IMR-90 (cell line): ENCODE measurements around the gene ZNF772. TPM values are rescaled to one million over a fixed set of nuclear protein-coding genes. Genes with fewer than 3 reads are reported as not detected.

ENCODE experiments used
- ATAC-seq: fragments of 200-7000 bp; cut with Tn5 transposase; 2 replicates; pipeline ENCODE4 v1.9.1; 2020; ENCODE audit warnings: low read depth, mild to moderate bottlenecking, moderate library complexity
- BruUV-seq: library from RNA; stranded (reverse); fragments of 400-500 nt; replicated peaks from 2 replicates; lab custom pipeline; 2021; lab: Mats Ljungman, UMichigan
- CTCF ChIA-PET: fragments of 300-600 bp; formaldehyde crosslinking; extraction: SDS; loops from one replicate; lab custom pipeline; 2021; ENCODE audit warnings: antibody characterized with exemption; lab: Yijun Ruan, JAX
- POLR2A ChIA-PET: fragments of 300-600 bp; sonication (Branson Sonifier 250); formaldehyde crosslinking; loops from one replicate; lab custom pipeline; 2022; ENCODE audit warnings: antibody characterized with exemption; ENCODE audit not compliant: unreplicated experiment; lab: Charles Lee
- DNase-seq: peaks from one replicate; pipeline ENCODE4 v3.0.0; 2013
- H2AFZ ChIP-seq: replicated peaks from 2 replicates; pipeline ENCODE3; 2013; ENCODE audit warnings: low read length, mild to moderate bottlenecking; ENCODE audit not compliant: poor library complexity
- H2AK5ac ChIP-seq: 2 replicates; pipeline ENCODE4 v1.6.1; 2013; ENCODE audit warnings: low read depth, low read length, inconsistent platforms
- H2AK9ac ChIP-seq: replicated peaks from 2 replicates; pipeline ENCODE3; 2013; ENCODE audit warnings: mild to moderate bottlenecking, low read depth, low read length, moderate library complexity; ENCODE audit not compliant: poor library complexity
- H2BK120ac ChIP-seq: 2 replicates; pipeline ENCODE4 v1.6.1; 2013; ENCODE audit warnings: low read depth, low read length, inconsistent platforms
- H2BK15ac ChIP-seq: 3 replicates; pipeline ENCODE4 v1.6.1; 2013; ENCODE audit warnings: low read depth, low read length, inconsistent platforms
- H2BK20ac ChIP-seq: 2 replicates; pipeline ENCODE4 v1.6.1; 2013; ENCODE audit warnings: low read depth, mild to moderate bottlenecking, inconsistent platforms, low read length, moderate library complexity
- H2BK5ac ChIP-seq: 2 replicates; pipeline ENCODE4 v1.6.1; 2013; ENCODE audit warnings: mild to moderate bottlenecking, low read depth, low read length, inconsistent platforms; ENCODE audit not compliant: poor library complexity, severe bottlenecking
- H3K14ac ChIP-seq: replicated peaks from 2 replicates; pipeline ENCODE4 v1.6.1; 2013; ENCODE audit warnings: low read depth, low read length, inconsistent platforms
- H3K18ac ChIP-seq: 2 replicates; pipeline ENCODE4 v1.6.1; 2013; ENCODE audit warnings: low read depth, low read length, control low read depth
- H3K23ac ChIP-seq: 2 replicates; pipeline ENCODE4 v1.6.1; 2013; ENCODE audit warnings: low read depth, low read length, inconsistent platforms
- H3K27ac ChIP-seq: 2 replicates; pipeline ENCODE4 v1.5.1; 2013; ENCODE audit warnings: mild to moderate bottlenecking, control low read depth, low read length; ENCODE audit not compliant: insufficient read depth
- H3K27me3 ChIP-seq: 2 replicates; pipeline ENCODE4 v1.6.1; 2013; ENCODE audit warnings: low read length; ENCODE audit not compliant: control insufficient read depth, insufficient read depth
- H3K36me3 ChIP-seq: 2 replicates; pipeline ENCODE4 v1.6.1; 2013; ENCODE audit warnings: low read length, mixed read lengths; ENCODE audit not compliant: control insufficient read depth, insufficient read depth
- H3K4ac ChIP-seq: 2 replicates; pipeline ENCODE4 v1.6.1; 2013; ENCODE audit warnings: low read depth, low read length, inconsistent platforms
- H3K4me1 ChIP-seq: 2 replicates; pipeline ENCODE4 v1.6.1; 2013; ENCODE audit warnings: low read length, mixed read lengths; ENCODE audit not compliant: control insufficient read depth, insufficient read depth
- H3K4me2 ChIP-seq: 2 replicates; pipeline ENCODE4 v1.6.1; 2013; ENCODE audit warnings: low read depth, mild to moderate bottlenecking, control low read depth, low read length, moderate library complexity
- H3K4me3 ChIP-seq: 2 replicates; pipeline ENCODE4 v1.5.1; 2013; ENCODE audit warnings: low read depth, mild to moderate bottlenecking, control low read depth, low read length, moderate library complexity; ENCODE audit not compliant: insufficient read depth
- H3K56ac ChIP-seq: 2 replicates; pipeline ENCODE4 v1.6.1; 2013; ENCODE audit warnings: low read length, inconsistent platforms; ENCODE audit not compliant: insufficient read depth; ENCODE audit errors: extremely low read depth
- H3K79me1 ChIP-seq, 2 experiments: 2 replicates each; pipeline ENCODE4 v1.6.1; 2013; ENCODE audit warnings: low read length in 2 of 2, inconsistent platforms in 1 of 2, low read depth in 1 of 2
- H3K9ac ChIP-seq: 2 replicates; pipeline ENCODE4 v1.6.1; 2013; ENCODE audit warnings: low read depth, low read length, control low read depth
- H3K9me1 ChIP-seq: 2 replicates; pipeline ENCODE4 v1.6.1; 2013; ENCODE audit warnings: low read length, inconsistent platforms; ENCODE audit not compliant: insufficient read depth
- H3K9me3 ChIP-seq: 2 replicates; pipeline ENCODE4 v1.6.1; 2013; ENCODE audit warnings: low read length; ENCODE audit not compliant: control insufficient read depth, insufficient read depth
- H4K20me1 ChIP-seq: 2 replicates; pipeline ENCODE4 v1.6.1; 2013; ENCODE audit warnings: low read length, inconsistent platforms; ENCODE audit not compliant: insufficient read depth
- H4K5ac ChIP-seq: 2 replicates; pipeline ENCODE4 v1.6.1; 2013; ENCODE audit warnings: mild to moderate bottlenecking, low read depth, low read length, control low read depth
- H4K8ac ChIP-seq, 2 experiments: 2 replicates each; pipeline ENCODE4 v1.6.1; 2013; ENCODE audit warnings: low read depth in 2 of 2, low read length in 2 of 2, control low read depth in 1 of 2, inconsistent platforms in 1 of 2
- H4K91ac ChIP-seq: 2 replicates; pipeline ENCODE4 v1.6.1; 2013; ENCODE audit warnings: low read depth, low read length, inconsistent platforms; ENCODE audit not compliant: insufficient read depth
- CEBPB ChIP-seq: IDR thresholded peaks from 2 replicates; pipeline ENCODE4 v1.6.1; 2012; ENCODE audit warnings: low read depth, low read length, improper control_type of control experiment
- CHD1 ChIP-seq: IDR thresholded peaks from 2 replicates; pipeline ENCODE4 v1.6.1; 2012; ENCODE audit warnings: low read depth, low read length, improper control_type of control experiment
- CTCF ChIP-seq: conservative IDR thresholded peaks from 2 replicates; pipeline ENCODE4 v1.5.1; 2012; ENCODE audit warnings: mild to moderate bottlenecking, low read depth, low read length, improper control_type of control experiment
- FOS ChIP-seq: fragments of 150-350 bp; IDR thresholded peaks from 2 replicates; pipeline ENCODE4 v1.6.1; 2016; ENCODE audit warnings: low read depth, low read length
- MAFK ChIP-seq: IDR thresholded peaks from 2 replicates; pipeline ENCODE4 v1.6.1; 2012; ENCODE audit warnings: low read depth, low read length, improper control_type of control experiment
- MXI1 ChIP-seq: IDR thresholded peaks from 2 replicates; pipeline ENCODE4 v1.6.1; 2012; ENCODE audit warnings: low read depth, mild to moderate bottlenecking, low read length, moderate library complexity, borderline replicate concordance
- NFE2L2 ChIP-seq: fragments of 150-350 bp; IDR thresholded peaks from 2 replicates; pipeline ENCODE4 v1.6.1; 2016; ENCODE audit warnings: low read depth, mild to moderate bottlenecking, low read length
- POLR2A ChIP-seq: IDR thresholded peaks from 2 replicates; pipeline ENCODE4 v1.6.1; 2012; ENCODE audit warnings: mild to moderate bottlenecking, low read depth, low read length
- RAD21 ChIP-seq: IDR thresholded peaks from 2 replicates; pipeline ENCODE4 v1.6.1; 2012; ENCODE audit warnings: low read length, improper control_type of control experiment
- RCOR1 ChIP-seq: IDR thresholded peaks from 2 replicates; pipeline ENCODE4 v1.6.1; 2012; ENCODE audit warnings: mild to moderate bottlenecking, low read length, improper control_type of control experiment; ENCODE audit not compliant: insufficient replicate concordance
- RFX5 ChIP-seq: IDR thresholded peaks from 2 replicates; pipeline ENCODE4 v1.8.0; 2012; ENCODE audit warnings: low read depth, mild to moderate bottlenecking, low read length, moderate library complexity
- SMC3 ChIP-seq: fragments of 150-350 bp; IDR thresholded peaks from 2 replicates; pipeline ENCODE4 v1.6.1; 2016; ENCODE audit warnings: low read depth, mild to moderate bottlenecking, antibody characterized with exemption, low read length, moderate library complexity
- WGBS, 2 experiments: methylation state at CpG; one replicate each; pipeline versions ENCODE4 v1.1.5 to v1.1.7; 2013; ENCODE audit warnings: missing lambda C conversion rate in 2 of 2; ENCODE audit not compliant: insufficient read length in 1 of 2; ENCODE audit errors: extremely low coverage in 2 of 2; 5-methylcytosine and 5-hydroxymethylcytosine counted together
- dilution Hi-C: fragments of 300-500 bp; cut with HindIII; formaldehyde crosslinking; loops from one replicate; pipeline ENCODE4 v1.14.3; 2018; ENCODE audit warnings: low sequenced_read_pairs; ENCODE audit not compliant: unreplicated experiment
- in situ Hi-C: fragments of 300-500 bp; cut with MboI; formaldehyde crosslinking; loops from 3 replicates; pipeline ENCODE4 v1.14.3; 2019; ENCODE audit warnings: low sequenced_read_pairs, inconsistent platforms, mixed read lengths
- intact Hi-C: fragments of 100-400 bp; cut with micrococcal nuclease; formaldehyde crosslinking; loops from 2 replicates; pipeline ENCODE4 v1.10.0; 2022
- polyA plus RNA-seq, 3 experiments: library from polyadenylated mRNA; depleted of rRNA; stranded (reverse); fragments of >200 nt; gene quantifications; 2 replicates each; pipeline ENCODE4 v1.2.3, GENCODE V29; 2012; ENCODE audit warnings: low replicate concordance in 1 of 3
- total RNA-seq: library from RNA; depleted of rRNA; stranded (reverse); fragments of >200 nt; gene quantifications from 2 replicates; pipeline ENCODE4 v1.2.3, GENCODE V29; 2012
- TF ChIP-seq, protein P1 (sequence below): fragments of 150-350 bp; IDR thresholded peaks from 2 replicates; pipeline ENCODE4 v1.6.1; 2016; ENCODE audit warnings: low read depth, mild to moderate bottlenecking, low read length, moderate library complexity, borderline replicate concordance

ZNF772 gene
- total and polyA plus RNA-seq, 2 of the 4 experiments (the other 2 are of a cell fraction) = 4.6 to 33.0 TPM

- peak within 1 kb of the TSS; percentile 19 for H4K91ac ChIP-seq
- H3K9me3 ChIP-seq = no peaks in the 10 kb centered on the region
- peak within 1 kb of the TSS; percentile 71 for H2AK9ac ChIP-seq
- peak within 1 kb of the TSS; percentile 93 for H3K4me2 ChIP-seq
- ATAC-seq (peak; percentile 97), DNase-seq (peak; percentile 97)
- peak within 1 kb of the TSS; percentile 60 for H2BK5ac ChIP-seq
- 0% methylated on average over 12 of the region's 61 CpGs; no CpG with 5 or more reads in 1 of the 2 experiments for WGBS, 2 experiments
- H3K4ac ChIP-seq = peak within 1 kb of the TSS; percentile 65; the same call in 1 of the 2 replicates
- H3K9me1 ChIP-seq = 0 out of 2 replicates have a peak, but pooled peaks cover 7% of the 10 kb centered on the region
- peaks cover 12 to 45% of the 10 kb centered on the region in 2 experiments; a peak in 3 of 4 replicates for H3K79me1 ChIP-seq
- peaks cover 2% of the 10 kb centered on the region; the same call in 1 of the 2 replicates for H3K4me1 ChIP-seq
- peak within 1 kb of the TSS; percentile 82 for H3K56ac ChIP-seq
- H3K14ac ChIP-seq = peak within 1 kb of the TSS; percentile 82
- CTCF ChIA-PET = interaction anchor here (0.7 kb wide), 1 partner anchor 322 kb away, joined by 3 read pairs; no protein-coding TSS in a partner anchor
- in situ Hi-C loops = no loop called here
- POLR2A ChIA-PET = no interaction called here
- peak within 1 kb of the TSS; percentile 77 for H3K23ac ChIP-seq
- peak within 1 kb of the TSS; percentile 43; the same call in 1 of the 2 replicates for H2BK120ac ChIP-seq
- BruUV-seq = no TSS peak
- H3K9ac ChIP-seq = peak within 1 kb of the TSS; percentile 75
- H2BK15ac ChIP-seq = peak within 1 kb of the TSS; percentile 6; the same call in 1 of the 3 replicates
- no peaks in the 10 kb centered on the region for H3K27me3 ChIP-seq
- H3K4me3 ChIP-seq = peak within 1 kb of the TSS; percentile 80
- intact Hi-C loops = no loop called here
- peak within 1 kb of the TSS; percentile 62 for H3K27ac ChIP-seq
- peak within 1 kb of the TSS; percentile 90 to 93 for H4K8ac ChIP-seq
- H3K18ac ChIP-seq = peak within 1 kb of the TSS; percentile 5; the same call in 1 of the 2 replicates
- H2BK20ac ChIP-seq = no peak within 1 kb of the TSS
- peak within 1 kb of the TSS; percentile 62 for H2AK5ac ChIP-seq
- peaks cover 4% of the 10 kb centered on the region; the same call in 1 of the 2 replicates for H3K36me3 ChIP-seq
- H4K5ac ChIP-seq = peak within 1 kb of the TSS; percentile 66
- dilution Hi-C loops = no loop called here
- peak within 1 kb of the TSS; percentile 98 for H2AFZ ChIP-seq
- H4K20me1 ChIP-seq = no peaks in the 10 kb centered on the region
- TF ChIP-seq RAD21 = no peak
- TF ChIP-seq FOS = no peak
- no peak for TF ChIP-seq CHD1
- no peak for TF ChIP-seq CTCF
- TF ChIP-seq SMC3 = no peak
- peak; percentile 95; the same call in 1 of the 2 replicates for TF ChIP-seq MXI1
- TF ChIP-seq, protein P1, sequence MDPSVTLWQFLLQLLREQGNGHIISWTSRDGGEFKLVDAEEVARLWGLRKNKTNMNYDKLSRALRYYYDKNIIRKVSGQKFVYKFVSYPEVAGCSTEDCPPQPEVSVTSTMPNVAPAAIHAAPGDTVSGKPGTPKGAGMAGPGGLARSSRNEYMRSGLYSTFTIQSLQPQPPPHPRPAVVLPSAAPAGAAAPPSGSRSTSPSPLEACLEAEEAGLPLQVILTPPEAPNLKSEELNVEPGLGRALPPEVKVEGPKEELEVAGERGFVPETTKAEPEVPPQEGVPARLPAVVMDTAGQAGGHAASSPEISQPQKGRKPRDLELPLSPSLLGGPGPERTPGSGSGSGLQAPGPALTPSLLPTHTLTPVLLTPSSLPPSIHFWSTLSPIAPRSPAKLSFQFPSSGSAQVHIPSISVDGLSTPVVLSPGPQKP = no peak
- no peak for TF ChIP-seq RCOR1
- TF ChIP-seq MAFK = no peak
- peak; percentile 57; the same call in 1 of the 2 replicates for TF ChIP-seq POLR2A
- TF ChIP-seq RFX5 = no peak
- TF ChIP-seq NFE2L2 = no peak
- peak; percentile 64 for TF ChIP-seq CEBPB
Measured at GRCh38 chr19:57435062-57435978, 42.0 kb downstream of the ZNF772 start, which contains the start of gene ZNF749. TSS of gene ZNF749 (plus strand) at chr19:57435325. CDS start at chr19:57435579, 254 bp downstream.
